WTC11 (cell line): Measurements from ENCODE around the gene ZNF280D. TPM values are rescaled to one million over a fixed set of nuclear protein-coding genes. Genes with fewer than 3 reads are reported as not detected.

ENCODE experiments used
- ATAC-seq: fragments of 200-7000 bp; cut with Tn5 transposase; 2 replicates; pipeline ENCODE4 v1.10.0; 2021; ENCODE audit warnings: mild to moderate bottlenecking, moderate library complexity
- CTCF ChIA-PET: fragments of 300-600 bp; sonication (Branson Sonifier 250); formaldehyde crosslinking; loops from one replicate; lab custom pipeline; 2021; ENCODE audit warnings: antibody characterized with exemption; lab: Charles Lee
- POLR2A ChIA-PET: fragments of 350-600 bp; sonication (Branson Sonifier 250); formaldehyde crosslinking; loops from one replicate; lab custom pipeline; 2021; ENCODE audit warnings: antibody characterized with exemption; lab: Charles Lee
- DNase-seq: peaks from one replicate; pipeline ENCODE4 v3.0.0; 2021; ENCODE audit warnings: low spot score
- H3K27ac Mint-ChIP-seq: 2 replicates; pipeline ENCODE4 v1.8.0; 2021; ENCODE audit warnings: mixed read lengths
- H3K27me3 Mint-ChIP-seq: 2 replicates; pipeline ENCODE4 v1.8.0; 2021; ENCODE audit warnings: low read depth, mild to moderate bottlenecking, moderate library complexity, mixed read lengths
- H3K36me3 Mint-ChIP-seq: 2 replicates; pipeline ENCODE4 v1.8.0; 2021; ENCODE audit warnings: mixed read lengths
- H3K4me1 Mint-ChIP-seq: 2 replicates; pipeline ENCODE4 v1.8.0; 2022; ENCODE audit warnings: mixed read lengths
- H3K4me3 Mint-ChIP-seq: 2 replicates; pipeline ENCODE4 v1.8.0; 2021; ENCODE audit warnings: mild to moderate bottlenecking, moderate library complexity, mixed read lengths
- H3K9me3 Mint-ChIP-seq: 2 replicates; pipeline ENCODE4 v1.8.0; 2021; ENCODE audit warnings: mixed read lengths
- ATF6 ChIP-seq: sonication (generic); formaldehyde crosslinking; IDR thresholded peaks from 2 replicates; pipeline ENCODE4 v1.8.1; 2023; ENCODE audit warnings: mild to moderate bottlenecking, missing genetic modification reagents
- CREB1 ChIP-seq: sonication (generic); formaldehyde crosslinking; IDR thresholded peaks from 2 replicates; pipeline ENCODE4 v1.8.0; 2023; ENCODE audit warnings: mild to moderate bottlenecking, missing genetic modification reagents
- CREM ChIP-seq: sonication (generic); formaldehyde crosslinking; IDR thresholded peaks from 2 replicates; pipeline ENCODE4 v1.8.1; 2022; ENCODE audit warnings: mild to moderate bottlenecking, missing genetic modification reagents, moderate library complexity
- EMX1 ChIP-seq: fragments of 250-450 bp; sonication (Bioruptor Pico); IDR thresholded peaks from 2 replicates; pipeline ENCODE4 v1.8.0; 2021; ENCODE audit warnings: mild to moderate bottlenecking
- ESRRA ChIP-seq: sonication (generic); formaldehyde crosslinking; IDR thresholded peaks from 2 replicates; pipeline ENCODE4 v1.8.1; 2022; ENCODE audit warnings: mild to moderate bottlenecking, missing genetic modification reagents, borderline replicate concordance
- FOXK1 ChIP-seq: sonication (generic); formaldehyde crosslinking; IDR thresholded peaks from 2 replicates; pipeline ENCODE4 v1.8.0; 2022; ENCODE audit warnings: mild to moderate bottlenecking, moderate library complexity, missing genetic modification reagents
- HMGA2 ChIP-seq: fragments of 250-450 bp; sonication (Bioruptor Pico); IDR thresholded peaks from 2 replicates; pipeline ENCODE4 v1.4.0; 2021; ENCODE audit warnings: mild to moderate bottlenecking, moderate library complexity
- JUN ChIP-seq: sonication (generic); formaldehyde crosslinking; IDR thresholded peaks from 2 replicates; pipeline ENCODE4 v1.8.0; 2023; ENCODE audit warnings: mild to moderate bottlenecking, missing genetic modification reagents
- MAX ChIP-seq: sonication (generic); formaldehyde crosslinking; IDR thresholded peaks from 2 replicates; pipeline ENCODE4 v1.8.0; 2022; ENCODE audit warnings: mild to moderate bottlenecking, missing genetic modification reagents
- PRRX2 ChIP-seq: fragments of 250-450 bp; sonication (Bioruptor Pico); IDR thresholded peaks from 2 replicates; pipeline ENCODE4 v1.8.0; 2021; ENCODE audit warnings: mild to moderate bottlenecking
- RORB ChIP-seq: fragments of 250-450 bp; sonication (Bioruptor Pico); IDR thresholded peaks from 2 replicates; pipeline ENCODE4 v1.9.0; 2021; ENCODE audit warnings: mild to moderate bottlenecking
- SMAD3 ChIP-seq: sonication (generic); formaldehyde crosslinking; IDR thresholded peaks from 2 replicates; pipeline ENCODE4 v1.8.0; 2022; ENCODE audit warnings: missing genetic modification reagents, mild to moderate bottlenecking, borderline replicate concordance
- TP53 ChIP-seq: sonication (generic); formaldehyde crosslinking; IDR thresholded peaks from 2 replicates; pipeline ENCODE4 v1.8.1; 2023; ENCODE audit warnings: mild to moderate bottlenecking, missing genetic modification reagents
- USF2 ChIP-seq: sonication (generic); formaldehyde crosslinking; IDR thresholded peaks from 2 replicates; pipeline ENCODE4 v1.8.1; 2023; ENCODE audit warnings: mild to moderate bottlenecking, missing genetic modification reagents, moderate library complexity
- ZBTB21 ChIP-seq: sonication (generic); formaldehyde crosslinking; IDR thresholded peaks from 2 replicates; pipeline ENCODE4 v1.8.1; 2023; ENCODE audit warnings: mild to moderate bottlenecking, missing genetic modification reagents, borderline replicate concordance
- ZNF396 ChIP-seq: fragments of 250-450 bp; sonication (Bioruptor Pico); IDR thresholded peaks from 2 replicates; pipeline ENCODE4 v1.8.0; 2021; ENCODE audit warnings: mild to moderate bottlenecking, moderate library complexity, borderline replicate concordance
- ZNF416 ChIP-seq: fragments of 250-450 bp; sonication (Bioruptor Pico); IDR thresholded peaks from 2 replicates; pipeline ENCODE4 v1.9.0; 2021; ENCODE audit warnings: mild to moderate bottlenecking, inconsistent platforms
- total RNA-seq: library from RNA; stranded (reverse); gene quantifications from 3 replicates; pipeline ENCODE4 v1.2.3, GENCODE V29; 2021
- TF ChIP-seq, protein P1 (sequence below): sonication (generic); formaldehyde crosslinking; conservative IDR thresholded peaks from 2 replicates; pipeline ENCODE4 v1.8.1; 2023; ENCODE audit warnings: mild to moderate bottlenecking, low read depth, missing genetic modification reagents, moderate library complexity
- TF ChIP-seq, protein P2 (sequence below): sonication (generic); formaldehyde crosslinking; IDR thresholded peaks from 2 replicates; pipeline ENCODE4 v1.8.1; 2022; ENCODE audit warnings: mild to moderate bottlenecking, moderate library complexity, missing genetic modification reagents
- TF ChIP-seq, protein P3 (sequence below): sonication (generic); formaldehyde crosslinking; IDR thresholded peaks from 2 replicates; pipeline ENCODE4 v1.8.0; 2022; ENCODE audit warnings: mild to moderate bottlenecking, missing genetic modification reagents

Gene ZNF280D
- total RNA-seq, 1 experiment from 2014 or later = 25.7 TPM

DNA sequence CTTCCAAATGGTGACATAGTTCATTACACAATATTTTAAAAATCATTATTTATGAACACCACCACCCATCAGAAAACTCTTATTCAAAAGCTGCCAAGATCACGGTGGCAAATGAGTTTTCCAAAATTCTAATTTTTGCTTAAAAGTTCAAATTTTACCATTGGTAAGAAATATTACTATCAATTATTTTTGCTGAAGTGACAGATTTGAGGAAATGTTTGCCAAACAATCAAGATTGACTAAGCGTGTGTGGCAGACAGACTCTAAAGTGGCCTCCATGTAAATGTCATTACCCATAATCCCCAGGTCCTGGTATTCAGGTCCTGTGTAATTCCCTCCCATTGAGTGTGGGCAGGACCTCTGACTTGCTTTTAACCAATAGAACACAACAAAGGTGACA lies 35.0 kb downstream of the ZNF280D start:
- ChIA-PET CTCF (no interaction called here), POLR2A (no interaction called here)
- ATAC-seq (no peak), DNase-seq (no peak)
- no peaks in the 10 kb centered on the region for H3K4me1 Mint-ChIP-seq
- TF ChIP-seq FOXK1 = no peak
- TF ChIP-seq, protein P1, sequence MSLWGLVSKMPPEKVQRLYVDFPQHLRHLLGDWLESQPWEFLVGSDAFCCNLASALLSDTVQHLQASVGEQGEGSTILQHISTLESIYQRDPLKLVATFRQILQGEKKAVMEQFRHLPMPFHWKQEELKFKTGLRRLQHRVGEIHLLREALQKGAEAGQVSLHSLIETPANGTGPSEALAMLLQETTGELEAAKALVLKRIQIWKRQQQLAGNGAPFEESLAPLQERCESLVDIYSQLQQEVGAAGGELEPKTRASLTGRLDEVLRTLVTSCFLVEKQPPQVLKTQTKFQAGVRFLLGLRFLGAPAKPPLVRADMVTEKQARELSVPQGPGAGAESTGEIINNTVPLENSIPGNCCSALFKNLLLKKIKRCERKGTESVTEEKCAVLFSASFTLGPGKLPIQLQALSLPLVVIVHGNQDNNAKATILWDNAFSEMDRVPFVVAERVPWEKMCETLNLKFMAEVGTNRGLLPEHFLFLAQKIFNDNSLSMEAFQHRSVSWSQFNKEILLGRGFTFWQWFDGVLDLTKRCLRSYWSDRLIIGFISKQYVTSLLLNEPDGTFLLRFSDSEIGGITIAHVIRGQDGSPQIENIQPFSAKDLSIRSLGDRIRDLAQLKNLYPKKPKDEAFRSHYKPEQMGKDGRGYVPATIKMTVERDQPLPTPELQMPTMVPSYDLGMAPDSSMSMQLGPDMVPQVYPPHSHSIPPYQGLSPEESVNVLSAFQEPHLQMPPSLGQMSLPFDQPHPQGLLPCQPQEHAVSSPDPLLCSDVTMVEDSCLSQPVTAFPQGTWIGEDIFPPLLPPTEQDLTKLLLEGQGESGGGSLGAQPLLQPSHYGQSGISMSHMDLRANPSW (CRISPR knock-in tag) = no peak
- no peak for TF ChIP-seq HMGA2 (CRISPR knock-in tag)
- TF ChIP-seq USF2 (CRISPR knock-in tag) = no peak
- TF ChIP-seq JUN (CRISPR knock-in tag) = no peak
- no peak for TF ChIP-seq SMAD3 (CRISPR knock-in tag)
- no peak for TF ChIP-seq TP53 (CRISPR knock-in tag)
- no peak for TF ChIP-seq CREM
- H3K4me3 Mint-ChIP-seq = no peak overlapping the region
- peaks cover 19% of the 10 kb centered on the region for H3K36me3 Mint-ChIP-seq
- no peaks in the 10 kb centered on the region for H3K27me3 Mint-ChIP-seq
- H3K9me3 Mint-ChIP-seq = no peaks in the 10 kb centered on the region
- no peak overlapping the region for H3K27ac Mint-ChIP-seq

DNA sequence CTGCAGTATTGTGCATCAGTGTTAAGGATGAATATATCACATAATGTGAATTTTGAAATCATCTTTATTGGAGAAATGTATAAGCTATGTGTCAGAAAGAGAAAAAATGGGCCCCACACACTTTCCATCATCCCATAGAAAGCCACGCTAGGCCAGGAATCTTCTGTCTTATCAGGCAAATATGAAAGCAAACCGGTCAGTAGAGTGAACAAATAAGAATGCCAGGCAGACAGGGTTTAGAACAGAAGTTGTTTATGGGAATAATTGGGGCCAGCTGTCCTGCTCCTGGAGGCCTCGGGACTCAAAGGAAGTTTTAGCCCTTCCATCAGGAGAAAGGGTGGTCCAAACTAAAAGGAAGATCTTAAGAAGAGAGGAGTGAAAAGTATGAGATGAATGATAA lies 39.5 kb downstream of the ZNF280D start:
- CTCF ChIA-PET = no interaction called here
- no peaks in the 10 kb centered on the region; the same call in 1 of the 2 replicates for H3K27me3 Mint-ChIP-seq
- no peak overlapping the region for H3K4me3 Mint-ChIP-seq
- H3K4me1 Mint-ChIP-seq = peaks cover 7% of the 10 kb centered on the region
- ATAC-seq (no peak), DNase-seq (no peak)
- POLR2A ChIA-PET = interaction anchor here (0.6 kb wide), 1 partner anchor 170 kb away, joined by 4 read pairs; no protein-coding TSS in a partner anchor
- no peak overlapping the region for H3K27ac Mint-ChIP-seq
- no peaks in the 10 kb centered on the region for H3K9me3 Mint-ChIP-seq
- H3K36me3 Mint-ChIP-seq = peaks cover 5% of the 10 kb centered on the region; the same call in 1 of the 2 replicates
- TF ChIP-seq, protein P2, sequence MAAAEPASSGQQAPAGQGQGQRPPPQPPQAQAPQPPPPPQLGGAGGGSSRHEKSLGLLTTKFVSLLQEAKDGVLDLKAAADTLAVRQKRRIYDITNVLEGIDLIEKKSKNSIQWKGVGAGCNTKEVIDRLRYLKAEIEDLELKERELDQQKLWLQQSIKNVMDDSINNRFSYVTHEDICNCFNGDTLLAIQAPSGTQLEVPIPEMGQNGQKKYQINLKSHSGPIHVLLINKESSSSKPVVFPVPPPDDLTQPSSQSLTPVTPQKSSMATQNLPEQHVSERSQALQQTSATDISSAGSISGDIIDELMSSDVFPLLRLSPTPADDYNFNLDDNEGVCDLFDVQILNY (CRISPR knock-in tag) = no peak
- TF ChIP-seq MAX (CRISPR knock-in tag) (no peak), ZNF416 (CRISPR knock-in tag) (no peak), PRRX2 (CRISPR knock-in tag) (no peak), ZBTB21 (CRISPR knock-in tag) (no peak), RORB (CRISPR knock-in tag) (no peak), HMGA2 (CRISPR knock-in tag) (no peak), ZNF396 (CRISPR knock-in tag) (no peak), USF2 (CRISPR knock-in tag) (no peak), CREB1 (CRISPR knock-in tag) (no peak), TP53 (CRISPR knock-in tag) (no peak), ESRRA (CRISPR knock-in tag) (no peak), ATF6 (CRISPR knock-in tag) (no peak), EMX1 (CRISPR knock-in tag) (no peak)
- TF ChIP-seq, protein P1 (CRISPR knock-in tag) = no peak
- TF ChIP-seq, protein P3, sequence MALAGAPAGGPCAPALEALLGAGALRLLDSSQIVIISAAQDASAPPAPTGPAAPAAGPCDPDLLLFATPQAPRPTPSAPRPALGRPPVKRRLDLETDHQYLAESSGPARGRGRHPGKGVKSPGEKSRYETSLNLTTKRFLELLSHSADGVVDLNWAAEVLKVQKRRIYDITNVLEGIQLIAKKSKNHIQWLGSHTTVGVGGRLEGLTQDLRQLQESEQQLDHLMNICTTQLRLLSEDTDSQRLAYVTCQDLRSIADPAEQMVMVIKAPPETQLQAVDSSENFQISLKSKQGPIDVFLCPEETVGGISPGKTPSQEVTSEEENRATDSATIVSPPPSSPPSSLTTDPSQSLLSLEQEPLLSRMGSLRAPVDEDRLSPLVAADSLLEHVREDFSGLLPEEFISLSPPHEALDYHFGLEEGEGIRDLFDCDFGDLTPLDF (CRISPR knock-in tag) = no peak
